Adipose tissue (tissue), 3 donors: ENCODE measurements around the gene CCT4. TPM values are rescaled to one million over a fixed set of nuclear protein-coding genes. Genes with fewer than 3 reads are reported as not detected.
"Not testable (repeated sequence)": the region's sequence is repeated elsewhere in the genome, so short reads cannot be mapped to it uniquely, and the experiment has no call there.

ENCODE experiments used
- H3K27ac ChIP-seq: one replicate; pipeline ENCODE4 v1.5.1; 2013; ENCODE audit warnings: low read depth, low read length
- WGBS, 3 donors: extraction: QIAGEN DNeasy Blood & Tissue Kit; methylation state at CpG; one replicate each; pipeline ENCODE4 v1.1.7; 2013; 5-methylcytosine and 5-hydroxymethylcytosine counted together
- polyA plus RNA-seq, 3 donors: library from polyadenylated mRNA; stranded (reverse); fragments of 200-250 nt; gene quantifications; one replicate each; pipeline ENCODE4 v1.2.3, GENCODE V29; 2013
- donor health status: healthy with polysubstance abuse.
- donor health status: Bipolar disorder and iron deficiency.
- donor health status: healthy.

The CCT4 gene
- polyA plus RNA-seq, 3 donors = 66.6 to 86.2 (median 78.4) TPM

DNA sequence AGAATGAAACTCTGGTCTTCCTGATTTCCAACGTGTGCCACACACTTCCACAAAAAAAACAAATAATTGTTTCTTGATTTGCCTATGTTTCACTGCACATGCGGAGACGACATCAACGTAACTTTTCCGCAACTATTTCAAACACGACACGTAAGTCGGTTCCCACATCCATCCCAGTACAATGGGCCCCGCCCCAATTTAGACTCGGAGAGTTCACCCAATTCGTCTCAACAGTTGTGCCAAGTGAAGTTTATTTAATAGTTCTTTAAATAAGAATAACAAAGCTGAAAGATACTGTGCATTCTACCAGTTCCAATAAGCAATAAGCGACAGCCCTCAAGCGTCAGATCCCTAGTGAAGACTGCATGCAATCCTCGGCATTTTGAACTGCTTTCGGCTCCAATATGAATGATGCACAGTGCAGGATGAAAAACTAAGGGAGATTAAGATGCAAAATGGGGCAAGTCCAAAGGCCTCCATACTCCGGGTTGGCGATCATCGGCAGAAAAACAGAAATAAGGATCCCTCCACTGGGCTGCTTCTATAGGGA is 664 bp downstream of the CCT4 start:
- 0 to 1% (median 0%) methylated on average over 18 of the region's 18 CpGs for WGBS, 3 donors
- H3K27ac ChIP-seq = no peak overlapping the region

DNA sequence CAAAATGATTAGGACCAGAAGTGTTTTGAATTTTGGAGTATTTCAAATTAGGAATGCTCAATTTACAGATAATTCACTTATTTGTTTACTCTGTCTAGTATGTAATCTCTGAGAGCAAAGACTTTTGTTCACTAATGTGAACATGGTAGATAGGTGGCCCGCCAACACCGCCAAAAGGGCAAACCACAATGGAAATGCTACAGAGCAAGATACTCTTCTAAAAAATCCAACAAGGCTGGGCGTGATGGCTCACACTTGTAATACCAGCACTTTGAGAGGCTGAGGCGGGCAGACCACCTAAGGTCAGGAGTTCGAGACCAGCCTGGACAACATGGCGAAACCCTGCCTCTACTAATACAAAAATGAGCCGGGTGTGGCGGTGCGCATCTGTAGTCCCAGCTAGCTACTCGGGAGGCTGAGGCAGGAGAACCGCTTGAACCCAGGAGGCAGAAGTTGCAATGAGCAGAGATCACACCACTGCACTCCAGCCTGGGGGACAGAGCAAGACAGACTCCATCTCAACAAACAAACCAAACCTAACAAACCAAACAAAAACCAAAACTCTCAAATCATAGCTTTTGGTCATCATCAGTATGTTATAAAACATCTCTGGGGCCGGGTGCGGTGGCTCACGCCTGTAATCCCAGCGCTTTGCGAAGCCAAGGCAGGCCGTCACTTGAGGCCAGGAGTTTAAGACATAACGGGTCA is 2.4 kb downstream of the CCT4 start:
- WGBS, 3 donors = 88 to 92% (median 89%) methylated on average over 18 of the region's 18 CpGs
- H3K27ac ChIP-seq = no peak overlapping the region

DNA sequence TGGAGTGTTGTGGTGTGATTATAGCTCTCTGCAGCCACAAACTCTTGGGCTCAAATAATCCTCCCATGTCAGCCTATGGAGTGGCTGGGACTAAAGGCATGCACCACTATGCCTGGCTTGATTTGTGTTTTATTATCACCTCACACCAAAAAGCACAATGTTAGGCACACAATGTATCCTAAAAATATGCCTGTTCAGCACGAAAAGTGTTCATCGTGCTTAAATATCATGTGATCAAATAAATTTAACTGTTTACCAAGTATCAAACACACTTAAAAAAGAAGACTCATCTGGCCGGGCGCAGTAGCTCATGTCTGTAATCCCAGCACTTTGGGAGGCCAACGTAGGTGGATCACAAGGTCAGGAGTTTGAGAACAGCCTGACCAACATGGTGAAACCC is 5.6 kb downstream of the CCT4 start:
- H3K27ac ChIP-seq = no peak overlapping the region
- 89 to 93% (median 91%) methylated on average over 5 of the region's 5 CpGs for WGBS, 3 donors

DNA sequence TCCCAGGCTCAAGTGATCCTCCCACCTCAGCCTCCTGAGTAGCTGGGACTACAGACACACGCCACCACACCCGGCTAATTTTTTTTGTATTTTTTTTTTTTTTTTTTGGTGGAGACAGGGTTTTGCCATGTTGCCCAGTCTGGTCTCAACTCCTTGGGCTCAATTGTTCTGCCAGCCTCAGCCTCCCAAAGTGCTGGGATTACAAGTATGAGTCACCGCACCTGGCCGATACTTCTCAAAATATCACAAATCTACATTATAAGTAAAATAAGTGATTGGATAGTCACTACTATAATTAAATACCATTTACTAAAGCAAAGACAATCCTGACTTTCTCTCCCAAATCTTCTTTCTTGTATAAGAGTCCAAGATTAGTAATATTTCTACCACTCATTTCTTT is 9.1 kb downstream of the CCT4 start:
- 93 to 100% (median 97%) methylated on average over 4 of the region's 4 CpGs for WGBS, 3 donors
- not testable (repeated sequence) for H3K27ac ChIP-seq

DNA sequence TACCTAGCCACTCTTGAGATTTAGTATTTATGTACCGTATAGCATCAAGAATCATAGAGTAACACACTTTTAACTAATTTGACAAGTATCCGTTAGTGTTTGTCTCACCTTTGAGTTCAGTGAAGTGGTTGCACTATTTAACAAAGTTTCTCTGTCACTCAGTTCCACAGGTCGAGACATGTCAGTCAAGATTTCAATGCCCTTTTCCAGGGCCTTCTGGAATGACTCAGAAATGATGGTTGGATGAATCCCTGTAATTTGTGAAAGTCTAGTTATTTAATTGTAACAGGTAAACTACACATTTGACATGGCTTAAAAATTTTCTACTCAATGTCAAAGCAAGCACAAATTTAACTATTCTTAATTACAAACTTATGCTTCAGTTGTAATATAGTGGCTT is 9.7 kb downstream of the CCT4 start:
- WGBS, 3 donors = 94 to 97% (median 97%) methylated on average over 3 of the region's 3 CpGs
- H3K27ac ChIP-seq = no peak overlapping the region

DNA sequence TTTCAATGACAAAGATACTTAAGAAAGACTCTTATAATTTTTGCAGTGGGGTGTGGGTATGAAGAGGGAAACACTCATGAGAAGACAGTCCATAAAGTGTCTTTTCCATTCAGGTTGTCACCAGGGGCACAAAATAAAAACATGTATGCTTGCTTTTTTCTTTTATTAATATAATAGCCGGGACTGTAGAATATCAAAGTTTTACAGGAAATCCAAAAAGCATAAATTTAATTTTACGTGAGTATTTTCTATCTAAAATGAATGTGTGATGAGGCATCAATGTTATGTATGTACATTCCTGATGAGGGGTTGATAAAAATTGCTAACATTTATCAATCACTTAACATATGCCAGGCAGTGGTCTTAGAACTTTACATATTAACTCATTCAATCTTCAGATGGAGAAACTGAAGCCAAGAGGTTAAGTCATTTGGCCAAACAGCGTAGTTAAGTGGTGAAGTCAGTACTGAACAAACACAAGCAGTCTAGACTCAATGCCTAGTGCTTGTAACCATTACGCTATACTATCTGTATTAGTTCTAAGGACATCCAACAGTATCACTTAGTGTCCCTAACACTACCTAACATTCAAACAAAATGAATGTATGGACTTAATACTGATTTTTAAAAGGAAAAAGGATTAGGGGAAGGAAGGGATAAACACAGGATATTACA is 10.7 kb downstream of the CCT4 start:
- 92 to 97% (median 97%) methylated on average over 4 of the region's 4 CpGs for WGBS, 3 donors
- no peak overlapping the region for H3K27ac ChIP-seq

DNA sequence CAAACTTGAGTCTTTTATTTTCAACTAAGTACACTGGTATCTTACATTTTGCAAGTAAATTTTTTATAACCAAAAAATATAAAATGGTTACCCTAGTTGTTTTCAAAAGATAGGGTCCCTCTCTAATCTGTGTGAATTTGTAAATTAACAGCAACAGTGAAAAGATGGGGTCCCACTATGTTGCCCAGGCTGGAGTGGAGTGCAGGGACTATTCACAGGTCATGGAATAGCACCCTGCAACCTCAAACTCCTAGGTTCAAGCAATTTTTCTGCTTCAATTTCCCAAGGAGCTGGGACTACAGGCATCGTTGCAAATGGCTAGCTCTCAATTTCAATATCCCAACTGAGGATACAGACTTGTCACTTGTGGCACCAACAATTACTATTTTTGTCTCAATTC is 12.1 kb downstream of the CCT4 start:
- no peak overlapping the region for H3K27ac ChIP-seq
- 88 to 95% (median 91%) methylated on average over 1 of the region's 1 CpG for WGBS, 3 donors

DNA sequence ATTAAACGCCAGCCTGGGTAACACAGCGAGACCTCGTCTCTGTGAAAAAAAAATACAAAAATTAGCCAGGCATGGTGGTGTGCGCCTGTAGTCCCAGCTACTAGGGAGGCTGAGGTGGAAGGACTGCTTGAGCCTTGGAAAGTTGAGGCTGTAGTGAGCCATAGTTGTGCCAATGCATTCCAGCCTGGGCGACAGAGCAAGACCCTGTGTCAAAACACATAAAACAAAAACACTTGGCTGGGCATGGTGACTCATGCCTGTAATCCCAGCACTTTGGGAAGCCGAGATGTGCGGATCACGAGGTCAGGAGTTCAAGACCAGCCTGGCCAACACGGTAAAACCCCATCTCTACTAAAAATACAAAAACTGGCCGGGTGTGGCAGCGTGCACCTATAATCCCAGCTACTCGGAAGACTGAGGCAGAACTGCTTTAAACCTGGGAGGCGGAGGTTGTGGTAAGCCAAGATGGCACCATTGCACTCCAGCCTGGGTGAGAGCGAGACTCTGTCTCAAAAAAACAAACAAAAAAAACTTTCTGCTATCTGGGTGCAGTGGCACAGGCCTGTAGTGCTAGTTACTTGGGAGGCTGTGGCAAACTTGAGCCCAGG is 21.9 kb downstream of the CCT4 start:
- WGBS, 3 donors = 98 to 99% (median 98%) methylated on average over 14 of the region's 14 CpGs
- not testable (repeated sequence) for H3K27ac ChIP-seq

DNA sequence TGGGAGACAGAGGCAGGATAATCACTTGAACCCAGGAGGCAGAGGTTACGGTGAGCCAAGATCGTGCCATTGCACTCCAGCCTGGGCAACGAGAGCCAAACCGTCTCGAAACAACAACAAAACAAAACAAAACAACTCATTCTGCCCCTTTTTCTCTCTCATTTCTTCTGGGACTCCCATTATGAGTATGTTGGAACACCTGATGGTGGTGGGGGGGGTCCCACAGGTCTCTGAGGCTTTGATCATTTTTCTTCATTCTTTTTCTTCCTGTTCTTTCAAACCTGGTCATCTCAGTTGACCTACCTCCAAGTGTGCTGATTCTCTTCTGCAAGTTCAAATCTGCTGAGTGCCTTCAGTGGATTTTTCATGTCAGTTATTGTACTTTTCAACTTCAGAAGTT is 26.4 kb downstream of the CCT4 start:
- H3K27ac ChIP-seq = no peak overlapping the region
- 96 to 99% (median 97%) methylated on average over 5 of the region's 5 CpGs for WGBS, 3 donors

DNA sequence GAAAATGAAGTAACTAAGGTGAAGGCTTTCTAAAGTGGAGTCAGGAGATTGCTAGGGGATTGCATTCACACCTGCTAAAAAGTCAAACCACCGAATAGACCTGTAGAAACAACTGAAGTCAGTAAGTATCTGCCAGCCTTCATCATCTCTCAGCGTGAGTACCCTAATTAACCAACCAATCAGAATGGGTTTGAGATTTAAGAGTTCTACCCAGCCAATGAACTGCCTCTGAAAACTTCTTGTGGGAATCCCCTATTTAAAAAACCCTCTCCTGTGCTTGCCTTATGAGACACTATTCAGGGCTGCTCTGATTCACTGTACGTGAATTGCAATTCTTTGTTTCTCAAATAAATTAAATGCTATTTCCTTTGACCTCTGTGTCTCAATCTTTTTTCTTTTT is 31.2 kb downstream of the CCT4 start:
- H3K27ac ChIP-seq = no peak overlapping the region
- 78 to 90% (median 86%) methylated on average over 3 of the region's 3 CpGs for WGBS, 3 donors

DNA sequence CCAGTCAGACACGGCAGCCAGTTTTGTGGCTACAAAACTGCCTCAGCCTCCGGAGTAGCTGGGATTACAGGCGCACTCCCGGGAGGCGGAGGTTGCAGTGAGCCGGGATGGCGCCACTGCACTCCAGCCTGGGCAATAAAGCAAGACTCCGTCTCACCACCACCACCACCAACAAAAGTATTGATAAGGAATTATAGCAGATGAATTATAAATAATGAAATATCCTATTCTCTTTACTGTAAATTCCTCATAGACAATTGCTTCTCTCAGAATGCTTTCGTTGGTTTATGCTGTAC is 33.2 kb downstream of the CCT4 start:
- WGBS, 3 donors = 33 to 46% (median 42%) methylated on average over 9 of the region's 9 CpGs
- no peak overlapping the region for H3K27ac ChIP-seq

DNA sequence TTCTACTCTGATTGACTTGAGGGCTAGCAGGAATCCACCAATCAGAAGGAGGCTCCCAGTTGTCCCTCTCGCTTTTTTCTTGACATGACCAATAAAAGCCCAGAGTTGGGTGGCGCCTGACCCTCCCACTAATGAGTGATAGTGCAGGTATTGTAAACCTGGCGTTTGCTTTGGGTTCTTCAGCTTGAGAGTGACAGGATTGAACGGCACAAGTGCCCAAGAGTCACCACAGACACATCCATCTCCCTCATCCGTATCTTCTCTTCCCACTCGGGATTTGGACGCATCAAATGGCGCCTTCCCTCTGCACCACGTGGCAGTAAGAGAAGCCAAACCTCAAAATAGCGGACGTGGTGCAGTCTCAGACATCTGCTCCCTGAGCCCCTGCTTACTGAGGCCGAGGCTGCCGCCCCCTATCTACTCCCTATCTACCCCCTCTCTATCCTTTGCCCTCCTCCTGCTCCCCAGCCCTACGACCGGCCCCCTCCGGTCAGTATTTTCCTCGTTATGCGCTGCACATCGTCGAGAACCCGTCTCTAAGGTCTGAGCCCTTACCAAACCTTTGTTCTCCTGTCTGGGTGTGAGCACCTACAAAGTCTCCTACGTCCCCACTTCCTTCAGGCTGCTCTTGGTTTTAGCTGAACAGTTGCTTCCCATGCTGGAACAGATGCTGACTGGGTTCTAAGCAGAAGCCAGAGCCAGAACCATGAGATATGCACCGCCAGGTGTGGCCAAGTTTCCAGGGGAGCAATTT is 33.7 kb downstream of the CCT4 start:
- 1 to 3% (median 2%) methylated on average over 23 of the region's 23 CpGs for WGBS, 3 donors
- H3K27ac ChIP-seq = no peak overlapping the region

DNA sequence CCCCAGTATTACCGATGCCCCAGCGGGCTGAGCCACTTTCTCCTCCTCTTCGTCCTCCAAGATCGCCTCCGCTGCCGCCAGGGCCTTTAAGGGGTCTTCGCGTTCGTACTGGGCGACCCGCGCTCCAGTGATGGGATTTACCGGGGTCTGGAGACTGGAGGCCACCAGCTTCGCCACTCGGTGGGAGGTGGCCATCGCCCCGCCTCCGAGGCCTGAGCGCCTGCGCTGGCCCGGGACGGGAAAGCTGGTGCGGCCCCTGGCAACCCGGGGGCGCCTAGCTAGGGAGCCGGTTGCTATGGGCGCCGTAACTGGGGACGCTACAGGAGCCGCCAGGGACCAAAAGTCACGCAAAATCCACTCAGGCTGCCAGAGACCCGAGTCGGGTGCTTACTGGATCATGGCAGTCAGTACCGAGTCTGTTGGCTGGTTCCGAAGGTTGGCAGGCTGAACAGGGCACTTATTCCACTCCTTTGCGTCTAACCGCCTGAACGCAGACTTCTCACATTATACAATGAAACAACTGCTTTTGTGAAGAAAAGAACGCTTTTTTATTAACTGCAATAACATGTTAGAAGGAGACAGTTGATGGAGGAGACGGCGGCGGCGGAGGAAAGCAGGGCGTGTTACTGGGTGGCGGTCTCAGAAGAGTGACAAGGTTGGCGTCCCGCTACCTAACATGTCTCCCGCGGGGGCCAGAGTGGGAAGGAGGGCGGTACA is 34.5 kb downstream of the CCT4 start, which contains the start of gene FAM161A:
Gene FAM161A, minus strand, starts transcription at position 214 of the 717 bp plus-strand sequence. Its CDS starts 19 bp downstream, at position 195.
- no peak within 1 kb of the TSS for H3K27ac ChIP-seq
- WGBS, 3 donors = 0% methylated on average over 47 to 50 of the region's 50 CpGs

DNA sequence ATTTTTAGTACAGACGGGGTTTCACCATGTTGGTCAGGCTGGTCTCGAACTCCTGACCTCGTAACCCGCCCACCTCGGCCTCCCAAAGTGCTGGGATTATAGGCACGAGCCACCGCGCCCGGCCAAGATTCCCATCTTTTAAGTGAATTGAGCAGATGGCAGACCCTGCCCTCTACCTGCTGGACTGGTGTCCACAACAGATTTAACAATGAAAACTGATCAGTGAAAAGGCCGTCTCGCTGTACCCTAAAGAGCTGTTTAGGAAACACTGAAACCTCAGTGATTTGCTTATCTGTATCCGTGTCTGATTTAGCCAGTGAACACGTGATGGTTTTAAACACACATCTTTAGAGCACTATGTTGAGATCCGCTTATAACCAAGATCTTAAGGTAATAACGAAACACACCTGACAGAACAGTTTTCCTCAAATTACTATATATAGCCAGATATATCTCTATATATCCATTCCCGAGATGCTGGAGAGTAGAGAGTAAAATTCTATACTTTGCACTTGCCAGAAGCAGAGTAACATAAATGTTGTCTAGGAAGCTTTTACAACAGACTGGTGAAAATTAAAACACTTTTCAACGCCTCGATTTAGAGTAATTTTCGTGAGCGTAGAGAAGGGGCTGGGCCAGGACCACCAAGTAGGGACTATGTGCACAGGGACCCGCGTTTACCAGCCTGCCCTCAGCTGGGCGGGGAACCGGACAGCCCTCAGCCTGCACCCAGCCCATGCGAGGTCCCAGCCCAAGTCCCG is 35.2 kb downstream of the CCT4 start:
- WGBS, 3 donors = 9 to 20% (median 20%) methylated on average over 26 of the region's 26 CpGs
- H3K27ac ChIP-seq = no peak overlapping the region

DNA sequence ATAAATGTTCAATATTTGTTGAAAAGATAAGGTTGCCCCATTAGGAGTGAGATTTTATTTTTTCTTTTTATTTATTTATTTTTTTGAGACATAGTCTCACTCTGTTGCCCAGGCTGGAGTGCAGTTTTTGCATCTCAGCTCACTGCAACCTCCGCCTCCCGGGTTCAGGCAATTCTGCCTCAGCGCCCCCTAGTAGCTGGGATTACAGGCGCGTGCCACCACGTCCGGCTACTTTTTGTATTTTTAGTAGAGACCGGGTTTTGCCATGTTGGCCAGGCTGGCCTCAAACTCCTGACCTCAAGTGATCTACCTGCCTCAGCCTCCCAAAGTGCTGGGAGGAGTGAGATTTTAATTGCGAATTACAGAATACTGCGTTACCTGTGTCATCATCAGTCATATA is 37.2 kb downstream of the CCT4 start:
- not testable (repeated sequence) for H3K27ac ChIP-seq
- WGBS, 3 donors = 94 to 97% (median 96%) methylated on average over 10 of the region's 10 CpGs

DNA sequence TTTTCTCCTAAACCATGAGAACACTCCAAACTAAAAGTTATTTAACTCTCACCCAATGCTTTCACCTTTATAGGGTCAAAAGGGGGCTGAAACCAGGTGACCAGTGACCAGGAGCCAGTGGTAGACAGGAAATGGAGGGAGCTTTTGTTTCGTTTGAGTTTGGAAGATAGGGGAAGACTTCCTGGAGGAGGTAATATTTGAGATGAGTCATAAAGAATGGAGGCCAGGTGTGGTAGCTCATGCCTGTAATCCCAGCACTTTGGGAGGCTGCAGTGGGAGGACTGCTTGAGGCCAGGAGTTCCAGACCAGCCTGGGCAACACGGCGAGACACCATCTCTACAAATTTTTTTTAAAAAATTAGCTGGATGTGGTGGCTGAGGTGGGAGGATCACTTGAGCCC is 43.1 kb downstream of the CCT4 start:
- WGBS, 3 donors = 81 to 95% (median 82%) methylated on average over 3 of the region's 3 CpGs
- no peak overlapping the region for H3K27ac ChIP-seq

DNA sequence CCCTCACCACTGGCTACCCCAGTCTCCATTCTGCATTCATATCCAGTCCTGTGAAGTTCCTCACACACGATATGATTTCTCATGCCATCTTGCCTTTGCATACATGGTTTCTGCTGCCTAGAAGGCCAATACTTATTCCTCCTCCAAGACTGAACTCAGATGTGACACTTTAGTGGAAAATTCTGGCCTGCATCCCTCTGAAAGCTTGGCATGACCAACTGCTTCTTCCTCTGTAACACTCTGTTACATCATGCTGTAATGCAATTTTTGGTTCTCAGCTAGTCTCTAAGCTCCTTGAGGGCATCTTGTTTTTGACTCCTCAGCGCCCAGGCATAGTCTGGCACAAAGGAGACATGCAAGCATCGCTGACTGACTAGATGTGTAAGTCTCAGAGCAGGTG is 47.2 kb downstream of the CCT4 start:
- H3K27ac ChIP-seq = no peak overlapping the region
- 85 to 96% (median 94%) methylated on average over 3 of the region's 3 CpGs for WGBS, 3 donors

DNA sequence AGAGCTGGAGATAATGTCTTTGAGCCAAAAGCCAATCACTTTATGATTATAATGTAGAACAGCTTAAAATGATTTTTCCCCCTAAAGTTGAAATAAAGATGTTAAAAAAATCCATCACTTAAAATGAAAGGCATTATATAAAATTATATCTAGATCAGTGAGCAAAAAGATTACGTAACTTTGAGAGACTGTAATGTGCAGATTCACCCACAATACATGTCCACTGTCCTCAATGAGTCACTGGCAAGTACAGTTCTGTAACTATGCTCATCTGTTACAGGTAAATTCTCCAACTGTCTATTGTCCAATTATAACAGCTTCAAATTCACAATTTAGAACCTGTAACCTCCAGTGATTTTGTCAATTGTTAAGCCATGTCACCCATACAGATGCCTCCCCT is 53.6 kb downstream of the CCT4 start:
- no peak overlapping the region for H3K27ac ChIP-seq
- WGBS, 3 donors = 59 to 100% (median 96%) methylated on average over 1 of the region's 1 CpG
